Lower leg skin (tissue), 3 donors: ENCODE data around the gene HS2ST1.

Experiments
- CTCF ChIP-seq, 3 donors: fragments of 450-650 bp; IDR thresholded peaks; one replicate each; pipeline ENCODE4 v1.5.1; 2016; ENCODE audit warnings: antibody characterized with exemption in 3 of 3, mild to moderate bottlenecking in 3 of 3, moderate library complexity in 2 of 3
- POLR2A ChIP-seq, 2 donors: fragments of 450-650 bp; IDR thresholded peaks; one replicate each; pipeline ENCODE4 v1.6.1; 2016 to 2017; ENCODE audit warnings: antibody characterized with exemption in 2 of 2, mild to moderate bottlenecking in 1 of 2, moderate library complexity in 1 of 2

- no peak for TF ChIP-seq CTCF (IDR thresholded peaks at IDR 0.05)
- no peak for TF ChIP-seq POLR2A (IDR thresholded peaks at IDR 0.05)
Observed at GRCh38 chr1:86872086-86872485, 42.3 kb upstream of the HS2ST1 start.
